H1 (cell line): ENCODE results near the gene AAR2.

ENCODE experiments used
- MAFK ChIP-seq: IDR thresholded peaks from 2 replicates; pipeline ENCODE4 v1.6.1; 2012; ENCODE audit warnings: low read depth, mild to moderate bottlenecking, improper control_type of control experiment, low read length
- POLR2A ChIP-seq, 2 experiments: IDR thresholded peaks; 1 replicate in 1 of 2; 2 replicates in 1 of 2; pipeline ENCODE4 v1.6.1; 2011; ENCODE audit warnings: low read depth in 2 of 2, low read length in 2 of 2, mild to moderate bottlenecking in 2 of 2; ENCODE audit errors: control extremely low read depth in 1 of 2
- RFX5 ChIP-seq: IDR thresholded peaks from 2 replicates; pipeline ENCODE4 v1.6.1; 2011; ENCODE audit warnings: low read depth, low read length, improper control_type of control experiment, borderline replicate concordance
- TAF1 ChIP-seq: IDR thresholded peaks from 2 replicates; pipeline ENCODE4 v1.6.1; 2011; ENCODE audit warnings: mild to moderate bottlenecking, low read depth, low read length
- TF ChIP-seq, protein P1 (sequence below), 3 experiments: IDR thresholded peaks; 1 replicate in 2 of 3; 2 replicates in 1 of 3; pipeline versions ENCODE4 v1.5.1 to v1.6.1; 2011; ENCODE audit warnings: low read length in 3 of 3, mild to moderate bottlenecking in 3 of 3, inconsistent platforms in 2 of 3, low read depth in 1 of 3, moderate library complexity in 1 of 3; ENCODE audit not compliant: insufficient read depth in 1 of 3; ENCODE audit errors: control extremely low read depth in 1 of 3

DNA sequence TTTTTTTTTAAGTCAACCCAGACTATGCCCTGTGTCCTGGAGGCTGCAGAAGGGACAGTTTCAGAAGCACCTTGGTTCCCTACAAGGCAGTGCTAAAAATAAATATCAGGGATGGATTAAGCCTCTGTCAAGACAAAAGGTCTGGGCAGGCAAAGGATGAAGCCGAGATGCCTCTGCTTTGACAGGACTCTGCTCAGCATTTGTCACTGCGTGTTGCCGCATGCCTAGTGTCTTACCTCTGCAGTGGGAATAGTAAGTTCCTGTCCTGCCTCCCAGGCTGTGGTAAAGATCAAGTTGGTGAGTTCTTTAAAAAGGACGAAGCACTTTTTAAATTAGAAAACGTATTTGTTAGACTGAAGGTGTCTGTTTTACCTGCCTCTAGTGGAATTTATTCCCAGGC, 15.1 kb downstream of the AAR2 start:
- TF ChIP-seq RFX5 = no peak
- no peak for TF ChIP-seq POLR2A (IDR thresholded peaks at IDR 0.05; ENCODE audit: control extremely low read depth in 1 of 2, low read depth in 2 of 2, low read length in 2 of 2)
- TF ChIP-seq, protein P1, sequence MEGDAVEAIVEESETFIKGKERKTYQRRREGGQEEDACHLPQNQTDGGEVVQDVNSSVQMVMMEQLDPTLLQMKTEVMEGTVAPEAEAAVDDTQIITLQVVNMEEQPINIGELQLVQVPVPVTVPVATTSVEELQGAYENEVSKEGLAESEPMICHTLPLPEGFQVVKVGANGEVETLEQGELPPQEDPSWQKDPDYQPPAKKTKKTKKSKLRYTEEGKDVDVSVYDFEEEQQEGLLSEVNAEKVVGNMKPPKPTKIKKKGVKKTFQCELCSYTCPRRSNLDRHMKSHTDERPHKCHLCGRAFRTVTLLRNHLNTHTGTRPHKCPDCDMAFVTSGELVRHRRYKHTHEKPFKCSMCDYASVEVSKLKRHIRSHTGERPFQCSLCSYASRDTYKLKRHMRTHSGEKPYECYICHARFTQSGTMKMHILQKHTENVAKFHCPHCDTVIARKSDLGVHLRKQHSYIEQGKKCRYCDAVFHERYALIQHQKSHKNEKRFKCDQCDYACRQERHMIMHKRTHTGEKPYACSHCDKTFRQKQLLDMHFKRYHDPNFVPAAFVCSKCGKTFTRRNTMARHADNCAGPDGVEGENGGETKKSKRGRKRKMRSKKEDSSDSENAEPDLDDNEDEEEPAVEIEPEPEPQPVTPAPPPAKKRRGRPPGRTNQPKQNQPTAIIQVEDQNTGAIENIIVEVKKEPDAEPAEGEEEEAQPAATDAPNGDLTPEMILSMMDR (IDR thresholded peaks at IDR 0.05; ENCODE audit: control extremely low read depth in 1 of 3, insufficient read depth in 1 of 3, low read depth in 1 of 3, low read length in 3 of 3) = no peak
- TF ChIP-seq TAF1 = no peak
- TF ChIP-seq MAFK = no peak
